SK-N-SH (cell line): Measurements from ENCODE around the gene BCAS3. TPM values are rescaled to one million over a fixed set of nuclear protein-coding genes. Genes with fewer than 3 reads are reported as not detected.

ENCODE experiments used
- CTCF ChIA-PET: fragments of 300-600, 350-600 bp; formaldehyde crosslinking; extraction: SDS; loops from one replicate; lab custom pipeline; 2021; lab: Yijun Ruan, JAX
- POLR2A ChIA-PET: fragments of 350-600 bp; sonication (Branson Sonifier 250); formaldehyde crosslinking; extraction: SDS; loops from one replicate; lab custom pipeline; 2020; ENCODE audit warnings: antibody characterized with exemption, inconsistent platforms; lab: Yijun Ruan, JAX
- DNase-seq: peaks from one replicate; pipeline ENCODE4 v3.0.0; 2012
- H2AFZ ChIP-seq: fragments of 200-600 bp; sonication (generic); 2 replicates; pipeline ENCODE4 v1.8.1; 2016; ENCODE audit warnings: antibody characterized with exemption, mild to moderate bottlenecking, low read depth
- H3F3A ChIP-seq: fragments of 200-600 bp; sonication (generic); replicated peaks from 2 replicates; pipeline ENCODE3; 2016; ENCODE audit warnings: antibody characterized with exemption, mild to moderate bottlenecking; ENCODE audit not compliant: insufficient read depth
- H3K27ac ChIP-seq, 2 experiments: fragments of 200-500 bp in 1 of 2; fragments of 200-600 bp in 1 of 2; sonication (Bioruptor generic) in 1 of 2; sonication (generic), shearing (Covaris generic) in 1 of 2; 2 replicates each; pipeline versions ENCODE4 v1.5.1 to v1.6.1; 2014 to 2016; ENCODE audit warnings: low read depth in 2 of 2, inconsistent platforms in 1 of 2, low read length in 1 of 2, mild to moderate bottlenecking in 1 of 2, mixed read lengths in 1 of 2
- H3K27me3 ChIP-seq: fragments of 200-600 bp; sonication (generic), shearing (Covaris generic); 2 replicates; pipeline ENCODE4 v1.6.1; 2016; ENCODE audit warnings: mixed run types; ENCODE audit not compliant: insufficient read depth
- H3K36me3 ChIP-seq, 2 experiments: fragments of 200-500 bp in 1 of 2; fragments of 200-600 bp in 1 of 2; sonication (Bioruptor generic) in 1 of 2; sonication (generic) in 1 of 2; replicated peaks in 1 of 2; 2 replicates each; pipeline versions ENCODE3 to v1.5.1; 2014 to 2016; ENCODE audit warnings: low read length in 1 of 2, mild to moderate bottlenecking in 1 of 2; ENCODE audit not compliant: insufficient read depth in 2 of 2, control insufficient read depth in 1 of 2
- H3K4me1 ChIP-seq, 2 experiments: fragments of 200-500 bp in 1 of 2; fragments of 200-600 bp in 1 of 2; sonication (Bioruptor generic) in 1 of 2; sonication (generic), shearing (Covaris generic) in 1 of 2; 2 replicates each; pipeline versions ENCODE4 v1.5.1 to v1.6.1; 2014 to 2016; ENCODE audit warnings: low read depth in 1 of 2, low read length in 1 of 2, mixed run types in 1 of 2; ENCODE audit not compliant: insufficient read depth in 2 of 2, control insufficient read depth in 1 of 2
- H3K4me2 ChIP-seq: fragments of 200-600 bp; sonication (generic), shearing (Covaris generic); 2 replicates; pipeline ENCODE4 v1.6.1; 2017; ENCODE audit warnings: mixed run types
- H3K4me3 ChIP-seq, 2 experiments: fragments of 200-500 bp in 1 of 2; fragments of 200-600 bp in 1 of 2; sonication (Bioruptor generic) in 1 of 2; sonication (generic), shearing (Covaris generic) in 1 of 2; 2 replicates each; pipeline versions ENCODE4 v1.5.1 to v1.8.1; 2014 to 2016; ENCODE audit warnings: low read depth in 2 of 2, inconsistent platforms in 1 of 2, low read length in 1 of 2, mild to moderate bottlenecking in 1 of 2, mixed read lengths in 1 of 2, moderate library complexity in 1 of 2
- H3K79me2 ChIP-seq: fragments of 200-600 bp; sonication (generic); 2 replicates; pipeline ENCODE4 v1.8.1; 2017; ENCODE audit warnings: mild to moderate bottlenecking; ENCODE audit not compliant: insufficient read depth
- H3K9ac ChIP-seq: fragments of 200-600 bp; sonication (generic); 2 replicates; pipeline ENCODE4 v1.6.1; 2017; ENCODE audit warnings: mixed run types
- H3K9me2 ChIP-seq: fragments of 200-600 bp; sonication (generic); 2 replicates; pipeline ENCODE4 v1.6.1; 2017; ENCODE audit warnings: mixed run types
- H3K9me3 ChIP-seq: fragments of 200-600 bp; sonication (generic); 2 replicates; pipeline ENCODE4 v1.6.1; 2017; ENCODE audit warnings: mixed run types, mild to moderate bottlenecking, moderate library complexity
- H4K20me1 ChIP-seq: fragments of 200-600 bp; sonication (generic); 2 replicates; pipeline ENCODE4 v1.6.1; 2017; ENCODE audit warnings: mild to moderate bottlenecking, mixed run types; ENCODE audit not compliant: insufficient read depth
- JUND ChIP-seq: IDR thresholded peaks from 2 replicates; pipeline ENCODE4 v1.4.0; 2012
- MAX ChIP-seq: IDR thresholded peaks from 2 replicates; pipeline ENCODE4 v1.4.0; 2012; ENCODE audit warnings: low read depth
- MXI1 ChIP-seq: IDR thresholded peaks from 2 replicates; pipeline ENCODE4 v1.6.1; 2012; ENCODE audit warnings: mild to moderate bottlenecking, low read depth, low read length, improper control_type of control experiment
- RAD21 ChIP-seq: IDR thresholded peaks from 2 replicates; pipeline ENCODE4 v1.6.1; 2012; ENCODE audit warnings: mild to moderate bottlenecking, low read length
- RFX5 ChIP-seq: IDR thresholded peaks from 2 replicates; pipeline ENCODE4 v1.6.1; 2012; ENCODE audit warnings: mild to moderate bottlenecking, improper control_type of control experiment, low read length
- TEAD4 ChIP-seq: IDR thresholded peaks from 2 replicates; pipeline ENCODE4 v1.4.0; 2012; ENCODE audit warnings: mild to moderate bottlenecking, borderline replicate concordance; ENCODE audit not compliant: insufficient read depth
- USF1 ChIP-seq: IDR thresholded peaks from 2 replicates; pipeline ENCODE4 v1.4.0; 2012; ENCODE audit warnings: low read depth, borderline replicate concordance
- YY1 ChIP-seq: IDR thresholded peaks from 2 replicates; pipeline ENCODE4 v1.4.0; 2012; ENCODE audit warnings: low read depth, mild to moderate bottlenecking
- ZBTB33 ChIP-seq: IDR thresholded peaks from 2 replicates; pipeline ENCODE4 v1.4.0; 2012; ENCODE audit warnings: low read depth, borderline replicate concordance
- WGBS: methylation state at CpG from one replicate; pipeline ENCODE4 v1.1.6; 2017; ENCODE audit warnings: low lambda C conversion rate; 5-methylcytosine and 5-hydroxymethylcytosine counted together
- polyA plus RNA-seq, 3 experiments: library from polyadenylated mRNA; depleted of rRNA; stranded (reverse); fragments of >200 nt; gene quantifications; 2 replicates each; pipeline ENCODE4 v1.2.3, GENCODE V29; 2012
- TF ChIP-seq, protein P1 (sequence below): fragments of 150-350 bp; IDR thresholded peaks from 2 replicates; pipeline ENCODE4 v1.6.1; 2017; ENCODE audit warnings: antibody characterized with exemption, low read length, low read depth, borderline replicate concordance

The BCAS3 gene
- polyA plus RNA-seq, 1 of the 3 experiments (the other 2 are of a cell fraction), result 5.9 TPM

GRCh38 chr17:61395983-61396585 is 718.4 kb downstream of the BCAS3 start:
- H2AFZ ChIP-seq, result no peak overlapping the region
- peak overlapping the region in 1 of 2 experiments; percentile 100; a peak in 1 of 4 replicates for H3K4me3 ChIP-seq
- 93% methylated on average over 60 of the region's 63 CpGs for WGBS
- no peaks in the 10 kb centered on the region for H3K9me2 ChIP-seq
- no peak overlapping the region for H3K9ac ChIP-seq
- no peak for TF ChIP-seq ZBTB33
- no peak for TF ChIP-seq MAX
- TF ChIP-seq, protein P1, sequence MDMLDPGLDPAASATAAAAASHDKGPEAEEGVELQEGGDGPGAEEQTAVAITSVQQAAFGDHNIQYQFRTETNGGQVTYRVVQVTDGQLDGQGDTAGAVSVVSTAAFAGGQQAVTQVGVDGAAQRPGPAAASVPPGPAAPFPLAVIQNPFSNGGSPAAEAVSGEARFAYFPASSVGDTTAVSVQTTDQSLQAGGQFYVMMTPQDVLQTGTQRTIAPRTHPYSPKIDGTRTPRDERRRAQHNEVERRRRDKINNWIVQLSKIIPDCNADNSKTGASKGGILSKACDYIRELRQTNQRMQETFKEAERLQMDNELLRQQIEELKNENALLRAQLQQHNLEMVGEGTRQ, result no peak
- no peak for TF ChIP-seq YY1
- H3K4me2 ChIP-seq, result peak overlapping the region; percentile 93; the same call in 1 of the 2 replicates
- ChIA-PET POLR2A (interaction anchor here (7.4 kb wide), 1 partner anchor 12 kb away, joined by 105 read pairs; no protein-coding TSS in a partner anchor), CTCF (interaction anchor here (0.9 to 11.4 kb wide), 6 partner anchors 13 to 675 kb away, joined by 3 to 133 read pairs (median 5); no protein-coding TSS in a partner anchor)
- no peaks in the 10 kb centered on the region for H3K27me3 ChIP-seq
- H3F3A ChIP-seq, result peaks cover 15% of the 10 kb centered on the region
- peak overlapping the region in 1 of 2 experiments; percentile 75; a peak in 2 of 4 replicates for H3K27ac ChIP-seq
- peaks cover 88% of the 10 kb centered on the region for H3K79me2 ChIP-seq
- no peak for DNase-seq
- H3K36me3 ChIP-seq, result peaks cover 0 to 12% of the 10 kb centered on the region in 2 experiments
- peaks cover under 1% of the 10 kb centered on the region; the same call in 1 of the 2 replicates for H4K20me1 ChIP-seq
- no peaks in the 10 kb centered on the region for H3K9me3 ChIP-seq
- peaks cover 5 to 66% of the 10 kb centered on the region in 2 experiments; a peak in 2 of 4 replicates for H3K4me1 ChIP-seq

DNA sequence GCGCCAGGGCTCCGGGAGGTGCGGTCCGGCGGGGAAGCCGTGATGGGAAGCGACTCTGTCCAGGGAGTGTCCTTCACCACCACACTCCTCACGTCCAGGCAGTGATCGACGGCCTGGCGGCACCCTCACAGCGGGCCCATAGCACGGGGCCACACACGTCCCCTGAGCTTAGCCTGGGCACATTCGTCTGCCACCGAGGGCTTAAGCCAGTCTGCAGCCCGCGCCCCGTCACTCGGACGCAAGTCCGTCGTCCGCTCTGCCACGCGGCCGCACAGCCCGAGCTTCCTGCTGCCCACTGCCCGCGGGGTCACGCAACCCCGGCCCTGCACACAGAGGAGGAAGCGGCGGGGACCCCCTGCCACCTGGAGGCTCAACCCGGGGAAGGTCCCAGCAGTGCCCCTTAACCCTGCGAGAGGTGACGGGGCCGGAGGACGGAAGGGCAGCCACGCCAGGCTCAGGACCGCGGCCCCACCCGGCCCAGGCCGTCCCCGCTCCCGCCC is 719.0 kb downstream of the BCAS3 start:
- Histone ChIP-seq H3K9me3 (no peaks in the 10 kb centered on the region), H3F3A (peaks cover 15% of the 10 kb centered on the region), H3K27ac (peak overlapping the region; percentile 75 to 89; a peak in 3 of 4 replicates), H3K9ac (peak overlapping the region; percentile 98; the same call in 1 of the 2 replicates), H3K4me1 (peaks cover 5 to 66% of the 10 kb centered on the region in 2 experiments; a peak in 2 of 4 replicates), H3K79me2 (peaks cover 93% of the 10 kb centered on the region), H4K20me1 (peaks cover 5% of the 10 kb centered on the region), H3K9me2 (no peaks in the 10 kb centered on the region), H3K4me3 (peak overlapping the region; percentile 84 to 100), H2AFZ (peak overlapping the region; percentile 70), H3K36me3 (peaks cover 0 to 16% of the 10 kb centered on the region in 2 experiments), H3K27me3 (no peaks in the 10 kb centered on the region), H3K4me2 (peak overlapping the region; percentile 93)
- WGBS, result 87% methylated on average over 34 of the region's 46 CpGs
- no peak for TF ChIP-seq MAX
- no peak for TF ChIP-seq JUND
- TF ChIP-seq MXI1, result no peak
- no peak for TF ChIP-seq RAD21
- no peak for TF ChIP-seq TEAD4
- TF ChIP-seq RFX5, result no peak
- no peak for TF ChIP-seq USF1
- DNase-seq, result no peak
- ChIA-PET POLR2A (interaction anchor here (1.2 to 7.4 kb wide), 4 partner anchors 12 to 676 kb away, joined by 4 to 105 read pairs (median 6); no protein-coding TSS in a partner anchor), CTCF (interaction anchor here (0.9 to 11.4 kb wide), 9 partner anchors 10 to 676 kb away, joined by 3 to 133 read pairs (median 4); no protein-coding TSS in a partner anchor)
